A673 (cell line): ENCODE results near the gene MTOR. TPM values are rescaled to one million over a fixed set of nuclear protein-coding genes. Genes with fewer than 3 reads are reported as not detected.
"Not testable (repeated sequence)": the region's sequence is repeated elsewhere in the genome, so short reads cannot be mapped to it uniquely, and the experiment has no call there.

Experiments
- BruUV-seq: library from RNA; stranded (reverse); fragments of 400-500 nt; replicated peaks from 2 replicates; lab custom pipeline; 2021; lab: Mats Ljungman, UMichigan
- CTCF ChIA-PET: fragments of 300-600 bp; sonication (Branson Sonifier 250); formaldehyde crosslinking; loops from one replicate; lab custom pipeline; 2022; ENCODE audit warnings: antibody characterized with exemption; lab: Charles Lee
- POLR2A ChIA-PET: fragments of 300-600 bp; sonication (Branson Sonifier 250); formaldehyde crosslinking; loops from one replicate; lab custom pipeline; 2022; ENCODE audit warnings: antibody characterized with exemption; ENCODE audit not compliant: low non-redundant PET; lab: Charles Lee
- DNase-seq: peaks from one replicate; pipeline ENCODE4 v3.0.0-alpha.2; 2015; ENCODE audit warnings: low spot score
- H3K27ac ChIP-seq: fragments of 200-600 bp; sonication (generic); 2 replicates; pipeline ENCODE4 v1.5.1; 2016; ENCODE audit warnings: mixed run types, low read depth, mild to moderate bottlenecking, mixed read lengths, antibody characterized with exemption, low read length; ENCODE audit not compliant: poor library complexity, severe bottlenecking
- H3K27me3 ChIP-seq: fragments of 200-600 bp; sonication (generic); replicated peaks from 2 replicates; pipeline ENCODE4 v1.6.1; 2017; ENCODE audit warnings: mixed run types, low read depth, mild to moderate bottlenecking, mixed read lengths, antibody characterized with exemption, low read length; ENCODE audit not compliant: insufficient read depth, poor library complexity
- H3K36me3 ChIP-seq: fragments of 200-600 bp; sonication (generic); 2 replicates; pipeline ENCODE4 v1.6.1; 2016; ENCODE audit warnings: mixed run types, mild to moderate bottlenecking, mixed read lengths, antibody characterized with exemption, low read length; ENCODE audit not compliant: insufficient read depth, poor library complexity, severe bottlenecking
- H3K4me1 ChIP-seq: fragments of 200-600 bp; sonication (generic); 2 replicates; pipeline ENCODE4 v1.6.1; 2017; ENCODE audit warnings: mixed run types, mild to moderate bottlenecking, mixed read lengths, antibody characterized with exemption, low read length; ENCODE audit not compliant: insufficient read depth, poor library complexity, severe bottlenecking
- H3K4me3 ChIP-seq: fragments of 200-600 bp; sonication (generic); 2 replicates; pipeline ENCODE4 v1.5.1; 2016; ENCODE audit warnings: low read depth, mixed run types, mild to moderate bottlenecking, mixed read lengths, low read length; ENCODE audit not compliant: poor library complexity, severe bottlenecking
- H3K9me3 ChIP-seq: fragments of 200-600 bp; sonication (generic); 2 replicates; pipeline ENCODE4 v1.6.1; 2016; ENCODE audit warnings: mixed run types, low read depth, mild to moderate bottlenecking, mixed read lengths, antibody characterized with exemption, low read length; ENCODE audit not compliant: poor library complexity, severe bottlenecking
- CTCF ChIP-seq: fragments of 300-800, 200-600 bp; sonication (generic); conservative IDR thresholded peaks from 2 replicates; pipeline ENCODE4 v1.5.1; 2017; ENCODE audit warnings: low read depth, mild to moderate bottlenecking, antibody characterized with exemption, low read length, moderate library complexity, mixed read lengths
- EZH2 ChIP-seq: fragments of 200-600 bp; sonication (generic); IDR thresholded peaks from 2 replicates; pipeline ENCODE4 v1.6.1; 2017; ENCODE audit warnings: borderline replicate concordance, low read depth, mild to moderate bottlenecking, mixed read lengths, antibody characterized with exemption, low read length; ENCODE audit not compliant: poor library complexity, severe bottlenecking
- intact Hi-C: fragments of 100-400 bp; cut with micrococcal nuclease; formaldehyde crosslinking; loops from one replicate; pipeline ENCODE4 v1.10.0; 2022; ENCODE audit not compliant: unreplicated experiment
- total RNA-seq: library from RNA; stranded (reverse); gene quantifications from 2 replicates; pipeline ENCODE4 v1.2.3, GENCODE V29; 2021

MTOR gene
- total RNA-seq, 1 experiment from 2014 or later, result 63.7 TPM

DNA sequence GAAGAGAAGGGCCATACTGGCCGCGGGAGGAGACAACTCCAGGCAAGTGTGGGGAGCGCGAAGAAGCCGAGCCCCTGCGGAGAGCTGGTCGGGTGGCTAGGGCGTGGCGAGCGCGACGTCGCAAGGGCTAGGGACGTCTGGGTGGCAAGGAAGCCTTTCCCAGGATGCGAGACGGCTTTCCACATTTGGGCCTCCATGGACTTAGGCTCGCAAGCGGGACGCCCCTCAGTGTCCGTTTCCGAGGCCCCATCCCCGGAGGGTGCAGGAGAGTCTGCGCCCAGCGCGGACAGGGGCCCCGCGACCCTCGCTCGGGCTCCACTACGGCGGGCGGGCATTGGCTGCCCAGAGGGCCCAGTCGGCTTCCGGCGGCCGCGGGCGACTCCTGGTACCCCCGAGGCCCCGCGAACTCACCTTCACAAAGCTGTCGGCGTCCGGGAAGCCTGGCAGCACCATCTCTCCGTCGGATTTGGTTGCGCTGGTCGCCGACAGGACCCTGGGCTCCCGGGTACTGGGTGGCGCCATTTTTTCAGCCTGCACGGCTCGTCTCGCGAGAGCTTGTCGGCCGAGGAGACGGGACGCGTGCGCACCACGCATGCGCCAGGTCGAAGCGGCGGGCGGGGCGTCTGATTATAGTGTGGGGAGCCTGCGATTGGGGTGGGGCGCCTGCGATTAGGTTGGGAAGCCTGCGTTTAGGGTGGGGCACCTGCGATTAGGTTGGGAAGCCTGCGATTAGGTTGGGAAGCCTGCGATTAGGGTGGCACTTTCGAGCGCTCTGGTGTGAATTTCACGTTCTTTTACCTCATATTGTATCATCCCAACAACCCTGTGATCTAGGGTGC, 162.8 kb downstream of the MTOR start, which contains the start of gene EXOSC10:
EXOSC10 (minus strand) TSS at position 560 of the 839 bp plus-strand sequence; CDS start at position 522, 38 bp downstream.
- intact Hi-C loops, result no loop called here
- Histone ChIP-seq H3K4me1 (peaks cover 11% of the 10 kb centered on the region), H3K27ac (peak within 1 kb of the TSS; percentile 94), H3K36me3 (peaks cover 29% of the 10 kb centered on the region), H3K4me3 (peak within 1 kb of the TSS; percentile 90), H3K9me3 (no peaks in the 10 kb centered on the region), H3K27me3 (no peaks in the 10 kb centered on the region)
- peak; percentile 95 for DNase-seq
- POLR2A ChIA-PET, result no interaction called here
- CTCF ChIA-PET, result no interaction called here
- no peak for TF ChIP-seq CTCF
- no peak for TF ChIP-seq EZH2
- no TSS peak for BruUV-seq

DNA sequence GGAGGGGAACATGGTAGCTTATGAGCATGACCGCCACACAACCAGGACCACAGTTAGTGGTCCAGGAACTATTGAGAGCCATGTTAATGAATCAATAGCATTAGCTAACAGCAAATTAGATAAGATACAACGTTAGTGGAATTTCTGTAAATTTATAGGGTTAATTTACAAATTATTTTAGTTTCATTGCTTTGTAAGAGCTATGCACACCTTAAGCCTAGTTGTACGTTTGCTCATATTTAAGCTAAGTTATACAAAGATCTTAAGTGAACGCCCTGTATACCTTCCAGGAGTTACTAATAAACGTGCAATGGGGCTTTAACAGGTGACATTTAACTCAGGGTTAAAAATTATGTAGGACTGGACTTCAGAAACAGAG, 163.4 kb downstream of the MTOR start:
- TSS peak; percentile 73 for BruUV-seq
- TF ChIP-seq EZH2 (no peak), CTCF (no peak)
- CTCF ChIA-PET, result no interaction called here
- POLR2A ChIA-PET, result no interaction called here
- Histone ChIP-seq H3K36me3 (peaks cover 35% of the 10 kb centered on the region), H3K27me3 (no peaks in the 10 kb centered on the region), H3K4me1 (peaks cover 11% of the 10 kb centered on the region), H3K27ac (peak overlapping the region; percentile 94), H3K9me3 (no peaks in the 10 kb centered on the region), H3K4me3 (peak overlapping the region; percentile 90)
- intact Hi-C loops, result no loop called here
- no peak for DNase-seq

DNA sequence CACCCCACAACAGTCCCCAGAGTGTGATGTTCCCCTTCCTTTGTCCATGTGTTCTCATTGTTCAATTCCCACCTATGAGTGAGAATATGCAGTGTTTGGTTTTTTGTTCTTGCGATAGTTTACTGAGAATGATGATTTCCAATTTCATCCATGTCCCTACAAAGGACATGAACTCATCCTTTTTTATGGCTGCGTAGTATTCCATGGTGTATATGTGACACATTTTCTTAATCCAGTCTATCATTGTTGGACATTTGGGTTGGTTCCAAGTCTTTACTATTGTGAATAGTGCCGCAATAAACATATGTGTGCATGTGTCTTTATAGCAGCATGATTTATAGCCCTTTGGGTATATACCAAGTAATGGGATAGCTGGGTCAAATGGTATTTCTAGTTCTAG, 178.6 kb downstream of the MTOR start:
- CTCF ChIA-PET, H3K27ac ChIP-seq, H3K9me3 ChIP-seq, BruUV-seq, H3K4me1 ChIP-seq, H3K27me3 ChIP-seq, H3K4me3 ChIP-seq, intact Hi-C loops, DNase-seq, POLR2A ChIA-PET: not testable (repeated sequence)
- peaks cover 60% of the 10 kb centered on the region for H3K36me3 ChIP-seq
